K562 (cell line): ENCODE results near the gene PDE4D. TPM values are rescaled to one million over a fixed set of nuclear protein-coding genes. Genes with fewer than 3 reads are reported as not detected.

ENCODE experiments used
- ATAC-seq: fragments of 200-7000 bp; cut with Tn5 transposase; 3 replicates; pipeline ENCODE4 v1.9.1; 2020; ENCODE audit warnings: moderate library complexity
- BruUV-seq: library from RNA; stranded (reverse); fragments of 400-500 nt; replicated peaks from 2 replicates; lab custom pipeline; 2021; lab: Mats Ljungman, UMichigan
- CTCF ChIA-PET: fragments of 300-600 bp; formaldehyde crosslinking; extraction: SDS; loops from one replicate; lab custom pipeline; 2021; ENCODE audit warnings: low intra/inter-chr PET ratio; lab: Yijun Ruan, JAX
- POLR2A ChIA-PET: fragments of 300-600, 350-650 bp; sonication (Branson Sonifier 250); formaldehyde crosslinking; extraction: SDS; loops from one replicate; lab custom pipeline; 2021; ENCODE audit warnings: antibody characterized with exemption, inconsistent platforms; lab: Yijun Ruan, JAX
- DNase-seq, 4 experiments: peaks; one replicate each; pipeline versions ENCODE4 v3.0.0 to v3.0.0-alpha.2; 2011 to 2018; ENCODE audit warnings: low spot score in 3 of 4, mixed read lengths in 3 of 4; ENCODE audit errors: extremely low read depth in 1 of 4
- FAIRE-seq: peaks from 2 replicates; lab custom pipeline; 2011; peaks lifted over from hg19 to GRCh38; lab: Jason Lieb, UNC
- H2AFZ ChIP-seq: 2 replicates; pipeline ENCODE4 v1.6.0; 2011; ENCODE audit warnings: low read depth, low read length, control low read depth, inconsistent platforms
- H3K27ac ChIP-seq: fragments of 200-600 bp; 3 replicates; pipeline ENCODE4 v1.8.0; 2011; ENCODE audit warnings: low read depth, mild to moderate bottlenecking, control low read depth, inconsistent platforms, low read length, moderate library complexity, mixed read lengths; ENCODE audit errors: extremely low read depth
- H3K27me3 ChIP-seq, 2 experiments: fragments of 300-600 bp in 1 of 2; 2 replicates in 1 of 2; 3 replicates in 1 of 2; pipeline versions ENCODE4 v1.6.0 to v1.8.0; 2011; ENCODE audit warnings: inconsistent platforms in 2 of 2, low read length in 2 of 2, mild to moderate bottlenecking in 1 of 2, mixed read lengths in 1 of 2, moderate library complexity in 1 of 2; ENCODE audit not compliant: control insufficient read depth in 2 of 2, insufficient read depth in 2 of 2
- H3K36me3 ChIP-seq: fragments of 300-600 bp; 3 replicates; pipeline ENCODE4 v1.8.0; 2011; ENCODE audit warnings: mild to moderate bottlenecking, low read length, inconsistent platforms; ENCODE audit not compliant: control insufficient read depth, insufficient read depth
- H3K4me1 ChIP-seq, 2 experiments: fragments of 200-600 bp in 1 of 2; replicated peaks in 1 of 2; 2 replicates in 1 of 2; 3 replicates in 1 of 2; pipeline versions ENCODE4 v1.5.1 to v1.8.0; 2011; ENCODE audit warnings: inconsistent platforms in 2 of 2, low read length in 2 of 2, mild to moderate bottlenecking in 1 of 2, mixed read lengths in 1 of 2, moderate library complexity in 1 of 2; ENCODE audit not compliant: control insufficient read depth in 2 of 2, insufficient read depth in 2 of 2
- H3K4me2 ChIP-seq: 2 replicates; pipeline ENCODE4 v1.6.1; 2011; ENCODE audit warnings: low read length, control low read depth, inconsistent platforms, mixed read lengths; ENCODE audit not compliant: insufficient read depth
- H3K4me3 ChIP-seq: fragments of 200-600 bp; sonication (generic), shearing (Covaris generic); 2 replicates; pipeline ENCODE4 v1.5.1; 2016; ENCODE audit warnings: control low read depth, inconsistent platforms
- H3K79me2 ChIP-seq: fragments of 200-600 bp; 3 replicates; pipeline ENCODE4 v1.8.0; 2011; ENCODE audit warnings: low read length, inconsistent platforms; ENCODE audit not compliant: control insufficient read depth, insufficient read depth
- H3K9ac ChIP-seq, 2 experiments: 2 replicates each; pipeline versions ENCODE4 v1.6.0 to v1.6.1; 2011; ENCODE audit warnings: low read depth in 2 of 2, low read length in 2 of 2, control low read depth in 1 of 2, inconsistent platforms in 1 of 2, mild to moderate bottlenecking in 1 of 2, mixed read lengths in 1 of 2; ENCODE audit not compliant: insufficient read depth in 1 of 2
- H3K9me1 ChIP-seq: one replicate; pipeline ENCODE4 v1.6.0; 2011; ENCODE audit warnings: inconsistent platforms, mild to moderate bottlenecking, low read length, moderate library complexity; ENCODE audit not compliant: control insufficient read depth, insufficient read depth
- H3K9me3 ChIP-seq: replicated peaks from 2 replicates; pipeline ENCODE4 v1.5.1; 2011; ENCODE audit warnings: low read depth, low read length, inconsistent platforms; ENCODE audit not compliant: control insufficient read depth, insufficient read depth
- H4K20me1 ChIP-seq: replicated peaks from 2 replicates; pipeline ENCODE4 v1.6.1; 2011; ENCODE audit warnings: low read length, inconsistent platforms, mixed read lengths; ENCODE audit not compliant: control insufficient read depth, insufficient read depth
- PTTG1 ChIP-seq: fragments of 450-650 bp; IDR thresholded peaks from 2 replicates; pipeline ENCODE4 v1.6.1; 2016; ENCODE audit warnings: low read depth, mild to moderate bottlenecking, missing genetic modification characterization, missing compliant biosample characterization
- RAD21 ChIP-seq, 2 experiments: fragments of 250-450 bp in 1 of 2; fragments of 450-650 bp in 1 of 2; sonication (Bioruptor Pico) in 1 of 2; formaldehyde crosslinking in 1 of 2; IDR thresholded peaks in 1 of 2; conservative IDR thresholded peaks in 1 of 2; 2 replicates each; pipeline versions ENCODE4 v1.4.0 to v1.8.0; 2020 to 2022; ENCODE audit warnings: mild to moderate bottlenecking in 2 of 2, moderate library complexity in 1 of 2
- ZNF699 ChIP-seq: fragments of 250-450 bp; sonication (Bioruptor Pico); IDR thresholded peaks from 2 replicates; pipeline ENCODE4 v1.8.0; 2021; ENCODE audit warnings: mild to moderate bottlenecking, moderate library complexity; ENCODE audit not compliant: insufficient replicate concordance
- WGBS: fragments of 100-300 bp; shearing (Covaris generic); methylation state at CpG from one replicate; pipeline ENCODE4 v1.1.6; 2016; ENCODE audit warnings: low coverage, mixed read lengths; ENCODE audit not compliant: insufficient coverage; ENCODE audit errors: missing lambda C conversion rate; 5-methylcytosine and 5-hydroxymethylcytosine counted together
- in situ Hi-C: fragments of 300-500 bp; cut with MboI; formaldehyde crosslinking; loops from 4 replicates; pipeline ENCODE4 v1.15.0; 2018; ENCODE audit warnings: inconsistent platforms, mixed read lengths
- intact Hi-C: fragments of 100-400 bp; cut with micrococcal nuclease; formaldehyde crosslinking; loops from 2 replicates; pipeline ENCODE4 v1.14.2; 2022
- polyA plus RNA-seq, 8 experiments: library from polyadenylated mRNA; depleted of rRNA in 4 of 8; stranded (reverse) in 5 of 8; unstranded in 3 of 8; fragments of >200 nt; fragmentation: Nextera tagmentation in 2 of 8; fragmentation: Illumina TruSeq in 1 of 8; extraction: Ambion mirVana in 2 of 8; extraction: Trizol in 1 of 8; gene quantifications; 2 replicates each; pipeline versions ENCODE4 v1.2.1 to v1.2.3, GENCODE V29; 2011 to 2014; ENCODE audit warnings: inconsistent platforms in 1 of 8, missing spikeins in 1 of 8
- total RNA-seq, 7 experiments: library from RNA; depleted of rRNA in 6 of 7; stranded (reverse); fragments of >200 nt in 6 of 7; fragmentation: Illumina TruSeq in 2 of 7; extraction: Trizol in 2 of 7; gene quantifications; 2 replicates each; pipeline versions ENCODE4 v1.2.1 to v1.2.3, GENCODE V29; 2011 to 2021; ENCODE audit warnings: low replicate concordance in 1 of 7
- TF ChIP-seq, protein P1 (sequence below), 2 experiments: fragments of 450-650 bp; formaldehyde crosslinking in 1 of 2; IDR thresholded peaks; 2 replicates each; pipeline versions ENCODE4 v1.4.0 to v1.6.1; 2014 to 2020; ENCODE audit warnings: mild to moderate bottlenecking in 2 of 2, borderline replicate concordance in 1 of 2, low read depth in 1 of 2
- TF ChIP-seq, protein P2 (sequence below): fragments of 450-650 bp; formaldehyde crosslinking; IDR thresholded peaks from 2 replicates; pipeline ENCODE4 v1.4.0; 2020; ENCODE audit warnings: mild to moderate bottlenecking, moderate library complexity
- TF ChIP-seq, protein P3 (sequence below), 3 experiments: IDR thresholded peaks in 2 of 3; conservative IDR thresholded peaks in 1 of 3; 2 replicates each; pipeline ENCODE4 v1.5.1; 2011 to 2012; ENCODE audit warnings: low read length in 3 of 3, mild to moderate bottlenecking in 3 of 3, control low read depth in 2 of 3, improper control_type of control experiment in 1 of 3, inconsistent platforms in 1 of 3, low read depth in 1 of 3, mixed read lengths in 1 of 3, moderate library complexity in 1 of 3; ENCODE audit not compliant: insufficient read depth in 2 of 3

Gene PDE4D
- total and polyA plus RNA-seq, 9 of the 15 experiments (the other 6 are each of a cell fraction or from before 2014, with no cell fraction given) = 0.04 to 0.46 (median 0.13) TPM

DNA sequence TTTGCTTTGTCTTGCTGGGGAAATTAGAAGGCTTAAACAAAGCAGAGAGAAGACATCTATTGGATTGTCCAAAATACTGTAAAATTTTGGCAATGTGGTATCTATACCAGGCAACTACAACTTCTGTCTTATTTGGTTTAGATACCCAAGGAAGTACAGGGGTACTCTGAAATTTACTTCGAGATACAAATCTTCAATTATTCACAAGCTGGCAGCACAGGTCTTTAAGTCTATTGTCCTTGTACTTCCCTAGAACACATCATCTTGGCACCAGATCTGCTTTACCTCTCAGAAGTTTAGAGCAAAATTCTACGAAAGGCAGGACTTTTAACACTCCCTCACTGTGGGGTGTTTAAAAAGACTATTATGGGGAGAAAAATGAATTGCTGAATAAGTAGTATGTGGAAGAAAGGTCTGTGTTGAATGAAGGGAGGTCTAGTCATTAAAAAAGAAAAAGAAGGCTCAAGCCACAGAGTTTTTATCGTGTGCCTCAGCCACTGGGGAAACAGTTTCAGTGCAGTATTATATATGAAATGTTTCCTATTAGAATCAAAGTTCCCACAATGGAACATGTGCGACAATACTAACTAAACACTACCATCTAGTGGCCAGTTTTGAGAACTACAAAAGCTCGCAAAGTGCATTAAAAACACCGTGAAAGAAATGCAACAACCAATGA lies 93.7 kb downstream of the PDE4D start:
- TF ChIP-seq, protein P1, sequence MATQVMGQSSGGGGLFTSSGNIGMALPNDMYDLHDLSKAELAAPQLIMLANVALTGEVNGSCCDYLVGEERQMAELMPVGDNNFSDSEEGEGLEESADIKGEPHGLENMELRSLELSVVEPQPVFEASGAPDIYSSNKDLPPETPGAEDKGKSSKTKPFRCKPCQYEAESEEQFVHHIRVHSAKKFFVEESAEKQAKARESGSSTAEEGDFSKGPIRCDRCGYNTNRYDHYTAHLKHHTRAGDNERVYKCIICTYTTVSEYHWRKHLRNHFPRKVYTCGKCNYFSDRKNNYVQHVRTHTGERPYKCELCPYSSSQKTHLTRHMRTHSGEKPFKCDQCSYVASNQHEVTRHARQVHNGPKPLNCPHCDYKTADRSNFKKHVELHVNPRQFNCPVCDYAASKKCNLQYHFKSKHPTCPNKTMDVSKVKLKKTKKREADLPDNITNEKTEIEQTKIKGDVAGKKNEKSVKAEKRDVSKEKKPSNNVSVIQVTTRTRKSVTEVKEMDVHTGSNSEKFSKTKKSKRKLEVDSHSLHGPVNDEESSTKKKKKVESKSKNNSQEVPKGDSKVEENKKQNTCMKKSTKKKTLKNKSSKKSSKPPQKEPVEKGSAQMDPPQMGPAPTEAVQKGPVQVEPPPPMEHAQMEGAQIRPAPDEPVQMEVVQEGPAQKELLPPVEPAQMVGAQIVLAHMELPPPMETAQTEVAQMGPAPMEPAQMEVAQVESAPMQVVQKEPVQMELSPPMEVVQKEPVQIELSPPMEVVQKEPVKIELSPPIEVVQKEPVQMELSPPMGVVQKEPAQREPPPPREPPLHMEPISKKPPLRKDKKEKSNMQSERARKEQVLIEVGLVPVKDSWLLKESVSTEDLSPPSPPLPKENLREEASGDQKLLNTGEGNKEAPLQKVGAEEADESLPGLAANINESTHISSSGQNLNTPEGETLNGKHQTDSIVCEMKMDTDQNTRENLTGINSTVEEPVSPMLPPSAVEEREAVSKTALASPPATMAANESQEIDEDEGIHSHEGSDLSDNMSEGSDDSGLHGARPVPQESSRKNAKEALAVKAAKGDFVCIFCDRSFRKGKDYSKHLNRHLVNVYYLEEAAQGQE (IDR thresholded peaks at IDR 0.05; ENCODE audit: borderline replicate concordance) = peak; percentile 52; the same call in 1 of the 2 replicates
- TF ChIP-seq, protein P1 (CRISPR knock-in tag; IDR thresholded peaks at IDR 0.05; ENCODE audit: low read depth) = no peak
- TF ChIP-seq ZNF699 (no peak), PTTG1 (tag) (no peak), RAD21 (CRISPR knock-in tag; conservative IDR thresholded peaks at IDR 0.05 in 1 of 2, IDR thresholded peaks at IDR 0.05 in 1 of 2) (peak; percentile 68 to 78)
- TF ChIP-seq, protein P2, sequence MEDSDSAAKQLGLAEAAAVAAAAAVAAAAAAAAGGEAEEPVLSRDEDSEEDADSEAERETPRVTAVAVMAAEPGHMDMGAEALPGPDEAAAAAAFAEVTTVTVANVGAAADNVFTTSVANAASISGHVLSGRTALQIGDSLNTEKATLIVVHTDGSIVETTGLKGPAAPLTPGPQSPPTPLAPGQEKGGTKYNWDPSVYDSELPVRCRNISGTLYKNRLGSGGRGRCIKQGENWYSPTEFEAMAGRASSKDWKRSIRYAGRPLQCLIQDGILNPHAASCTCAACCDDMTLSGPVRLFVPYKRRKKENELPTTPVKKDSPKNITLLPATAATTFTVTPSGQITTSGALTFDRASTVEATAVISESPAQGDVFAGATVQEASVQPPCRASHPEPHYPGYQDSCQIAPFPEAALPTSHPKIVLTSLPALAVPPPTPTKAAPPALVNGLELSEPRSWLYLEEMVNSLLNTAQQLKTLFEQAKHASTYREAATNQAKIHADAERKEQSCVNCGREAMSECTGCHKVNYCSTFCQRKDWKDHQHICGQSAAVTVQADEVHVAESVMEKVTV (CRISPR knock-in tag) = peak; percentile 55
- TF ChIP-seq, protein P3, sequence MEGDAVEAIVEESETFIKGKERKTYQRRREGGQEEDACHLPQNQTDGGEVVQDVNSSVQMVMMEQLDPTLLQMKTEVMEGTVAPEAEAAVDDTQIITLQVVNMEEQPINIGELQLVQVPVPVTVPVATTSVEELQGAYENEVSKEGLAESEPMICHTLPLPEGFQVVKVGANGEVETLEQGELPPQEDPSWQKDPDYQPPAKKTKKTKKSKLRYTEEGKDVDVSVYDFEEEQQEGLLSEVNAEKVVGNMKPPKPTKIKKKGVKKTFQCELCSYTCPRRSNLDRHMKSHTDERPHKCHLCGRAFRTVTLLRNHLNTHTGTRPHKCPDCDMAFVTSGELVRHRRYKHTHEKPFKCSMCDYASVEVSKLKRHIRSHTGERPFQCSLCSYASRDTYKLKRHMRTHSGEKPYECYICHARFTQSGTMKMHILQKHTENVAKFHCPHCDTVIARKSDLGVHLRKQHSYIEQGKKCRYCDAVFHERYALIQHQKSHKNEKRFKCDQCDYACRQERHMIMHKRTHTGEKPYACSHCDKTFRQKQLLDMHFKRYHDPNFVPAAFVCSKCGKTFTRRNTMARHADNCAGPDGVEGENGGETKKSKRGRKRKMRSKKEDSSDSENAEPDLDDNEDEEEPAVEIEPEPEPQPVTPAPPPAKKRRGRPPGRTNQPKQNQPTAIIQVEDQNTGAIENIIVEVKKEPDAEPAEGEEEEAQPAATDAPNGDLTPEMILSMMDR (IDR thresholded peaks at IDR 0.05 in 2 of 3, conservative IDR thresholded peaks at IDR 0.05 in 1 of 3; ENCODE audit: insufficient read depth in 2 of 3, low read depth in 1 of 3, low read length in 3 of 3) = peak; percentile 42 to 78 (median 51); a peak in 4 of 6 replicates
- Histone ChIP-seq H3K9ac (no peak overlapping the region), H2AFZ (no peak overlapping the region), H3K27ac (no peak overlapping the region), H4K20me1 (no peaks in the 10 kb centered on the region), H3K4me2 (no peak overlapping the region), H3K79me2 (no peaks in the 10 kb centered on the region), H3K4me3 (no peak overlapping the region), H3K9me3 (no peaks in the 10 kb centered on the region), H3K27me3 (no peaks in the 10 kb centered on the region), H3K4me1 (no peaks in the 10 kb centered on the region), H3K9me1 (no peaks in the 10 kb centered on the region), H3K36me3 (no peaks in the 10 kb centered on the region)
- ATAC-seq (peak; percentile 76), FAIRE-seq (peak; percentile 79), DNase-seq (peak; percentile 22 to 50 (median 24))
- 1% methylated on average over 6 of the region's 6 CpGs for WGBS
- POLR2A ChIA-PET = interaction anchor here (1.0 kb wide), 2 partner anchors 20 to 1173 kb away, joined by 3 read pairs; no protein-coding TSS in a partner anchor
- intact Hi-C loops (loop anchor here (1.0 to 10.0 kb wide), 3 partner anchors 410 to 915 kb away; no protein-coding TSS in a partner anchor), in situ Hi-C loops (loop anchor here (10.0 to 25.0 kb wide), 3 partner anchors 615 to 1112 kb away; no protein-coding TSS in a partner anchor)
- no TSS peak for BruUV-seq
- CTCF ChIA-PET = interaction anchor here (0.6 to 1.0 kb wide), 3 partner anchors 410 to 1109 kb away, joined by 3 to 4 read pairs (median 4); no protein-coding TSS in a partner anchor
